Measurements from ENCODE around the gene FAM131C.
"Not testable (repeated sequence)": the region's sequence is repeated elsewhere in the genome, so short reads cannot be mapped to it uniquely, and the experiment has no call there.

The FAM131C gene

DNA sequence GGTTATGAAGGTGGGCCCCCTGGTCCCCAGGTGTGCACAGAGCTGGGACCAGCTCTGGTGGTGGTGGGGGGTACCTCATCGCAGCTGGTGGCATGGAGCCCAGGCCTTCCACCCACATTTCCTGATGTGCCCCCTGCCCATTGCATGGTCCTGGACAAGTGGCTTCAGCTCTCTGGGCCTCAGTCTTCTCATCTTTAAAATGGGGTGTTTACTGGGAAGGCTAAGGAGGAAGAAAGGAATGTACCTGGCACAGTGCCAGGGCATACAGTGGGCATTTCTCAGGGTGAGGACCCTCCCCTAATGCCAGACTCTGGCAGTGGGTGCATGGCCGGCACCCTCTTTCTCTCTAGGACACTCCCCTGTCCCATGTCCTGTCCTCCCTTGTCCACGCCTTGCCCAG, 22.4 kb downstream of the FAM131C start:
- TF ChIP-seq POLR2AphosphoS5 (IDR thresholded peaks at IDR 0.05; ENCODE audit: low read depth, low read length) (no peak), POLR2A (IDR thresholded peaks at IDR 0.05; ENCODE audit: low read depth, low read length) (no peak), TAF1 (IDR thresholded peaks at IDR 0.05; ENCODE audit: borderline replicate concordance, low read depth, low read length) (no peak)
- DNase-seq (ENCODE audit: insufficient read length) (no peak), FAIRE-seq (no peak)

DNA sequence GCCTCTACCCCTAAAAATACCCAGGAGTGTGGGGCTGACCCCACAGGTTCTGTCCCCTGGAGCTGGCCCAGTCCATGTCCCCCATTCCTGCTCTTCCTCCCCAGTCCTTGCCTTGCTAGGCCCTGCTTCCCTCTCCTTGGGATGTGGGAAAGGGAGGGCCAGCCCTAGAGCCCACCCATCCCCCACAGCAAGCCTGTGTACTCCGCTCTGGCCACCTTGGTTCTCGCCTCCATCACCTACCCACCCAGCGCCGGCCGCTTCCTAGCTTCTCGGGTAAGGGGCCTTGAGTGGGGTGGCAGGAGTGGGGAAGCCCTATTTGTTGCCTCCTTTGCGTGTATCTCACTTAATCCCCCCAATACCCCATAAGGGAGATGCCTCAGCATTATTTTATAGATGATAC, 23.1 kb downstream of the FAM131C start:
- DNase-seq (ENCODE audit: insufficient read length) = no peak
- FAIRE-seq = no peak
- TF ChIP-seq TAF1 (IDR thresholded peaks at IDR 0.05; ENCODE audit: borderline replicate concordance, low read depth, low read length) (no peak), POLR2AphosphoS5 (IDR thresholded peaks at IDR 0.05; ENCODE audit: low read depth, low read length) (no peak), POLR2A (IDR thresholded peaks at IDR 0.05; ENCODE audit: low read depth, low read length) (no peak)

GRCh38 chr1:16048573-16049189, 24.8 kb downstream of the FAM131C start:
- no peak for FAIRE-seq
- TF ChIP-seq POLR2A (IDR thresholded peaks at IDR 0.05; ENCODE audit: low read depth, low read length) = no peak
- DNase-seq (ENCODE audit: insufficient read length) = no peak

- TF ChIP-seq POLR2AphosphoS5 (IDR thresholded peaks at IDR 0.05; ENCODE audit: low read depth, low read length) (no peak), POLR2A (IDR thresholded peaks at IDR 0.05; ENCODE audit: low read depth, low read length) (no peak), TAF1 (IDR thresholded peaks at IDR 0.05; ENCODE audit: borderline replicate concordance, low read depth, low read length) (no peak)
These were observed 25.5 kb downstream of the FAM131C start for GRCh38 chr1:16047791-16048475.

DNA sequence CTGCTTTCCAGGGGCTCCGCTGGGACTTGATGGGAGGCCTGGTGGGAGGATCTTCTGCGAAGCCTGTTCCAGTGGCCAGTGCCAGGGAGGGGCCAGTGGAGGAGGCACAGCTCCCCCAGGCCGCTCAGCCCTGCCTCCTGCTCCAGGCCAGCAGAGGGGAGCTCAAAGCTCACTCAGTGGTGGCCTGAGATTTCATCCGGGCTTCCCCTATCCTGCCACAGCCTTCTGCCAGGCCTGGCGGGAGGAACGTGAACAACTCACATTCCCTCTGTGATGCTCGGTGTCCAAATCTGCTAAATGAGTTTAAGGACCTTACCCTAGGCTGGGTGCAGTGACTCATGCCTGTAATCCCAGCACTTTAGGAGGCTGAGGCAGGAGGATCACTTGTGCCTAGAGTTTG, 26.6 kb downstream of the FAM131C start:
- TF ChIP-seq POLR2AphosphoS5 (IDR thresholded peaks at IDR 0.05; ENCODE audit: low read depth, low read length) = no peak
- FAIRE-seq (no peak), DNase-seq (ENCODE audit: insufficient read length) (no peak)

More at GRCh38 chr1:16047791-16048475, 25.5 kb downstream of the FAM131C start:
- DNase-seq (ENCODE audit: insufficient read length) (no peak), FAIRE-seq (no peak)

DNA sequence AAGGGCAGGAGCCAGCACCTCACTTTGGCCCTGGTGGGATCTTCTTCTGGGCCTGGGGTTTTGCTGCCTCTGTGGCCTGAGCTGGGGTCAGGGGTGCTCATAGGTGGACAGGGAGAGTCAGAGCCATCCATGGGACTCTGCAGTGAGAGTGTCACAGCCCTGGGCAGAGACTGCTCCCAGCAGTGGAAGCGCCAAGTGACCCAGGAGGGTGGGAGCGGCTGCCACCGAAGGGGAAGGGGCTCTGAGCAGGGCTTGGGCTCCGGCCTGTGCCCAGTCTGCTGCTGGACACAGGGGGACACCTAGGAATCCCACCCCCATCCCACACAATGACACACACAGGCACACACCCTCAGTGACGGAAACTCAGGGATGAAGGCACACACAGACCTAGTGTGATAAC, 29.5 kb downstream of the FAM131C start:
- DNase-seq (ENCODE audit: insufficient read length) (no peak), FAIRE-seq (no peak)
- no peak for TF ChIP-seq TAF1 (IDR thresholded peaks at IDR 0.05; ENCODE audit: borderline replicate concordance, low read depth, low read length)
- TF ChIP-seq POLR2A (IDR thresholded peaks at IDR 0.05; ENCODE audit: low read depth, low read length) = no peak
- TF ChIP-seq POLR2AphosphoS5 (IDR thresholded peaks at IDR 0.05; ENCODE audit: low read depth, low read length) = no peak

DNA sequence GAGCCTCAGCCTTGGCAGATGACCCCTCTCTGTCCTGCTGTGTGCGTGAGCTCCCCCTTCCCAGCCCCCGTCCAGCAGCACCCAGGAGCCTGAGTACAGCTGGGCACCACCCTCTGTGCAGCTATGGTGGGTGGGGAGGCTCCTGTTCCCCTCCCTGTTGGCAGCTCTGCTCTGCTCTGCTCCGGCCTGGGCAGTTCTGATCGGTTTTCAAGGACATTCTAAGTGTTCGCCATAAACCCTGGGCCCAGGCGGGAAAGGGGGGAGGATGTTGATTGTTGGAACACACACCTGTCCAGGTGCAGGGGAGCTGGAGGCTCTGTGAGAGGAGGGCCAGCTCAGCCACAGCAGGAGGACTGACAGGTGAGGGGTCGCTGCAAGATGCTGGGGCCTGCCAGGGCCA, 29.9 kb downstream of the FAM131C start, which contains the start of gene CLCNKB:
CLCNKB (plus strand) TSS at position 262 of the 400 bp plus-strand sequence. CDS start 711 bp downstream, outside the sequence.
- TF ChIP-seq POLR2A (IDR thresholded peaks at IDR 0.05; ENCODE audit: low read depth, low read length) = no peak
- TF ChIP-seq TAF1 (IDR thresholded peaks at IDR 0.05; ENCODE audit: borderline replicate concordance, low read depth, low read length) = no peak
- TF ChIP-seq POLR2AphosphoS5 (IDR thresholded peaks at IDR 0.05; ENCODE audit: low read depth, low read length) = no peak
- FAIRE-seq (no peak), DNase-seq (ENCODE audit: insufficient read length) (no peak)

DNA sequence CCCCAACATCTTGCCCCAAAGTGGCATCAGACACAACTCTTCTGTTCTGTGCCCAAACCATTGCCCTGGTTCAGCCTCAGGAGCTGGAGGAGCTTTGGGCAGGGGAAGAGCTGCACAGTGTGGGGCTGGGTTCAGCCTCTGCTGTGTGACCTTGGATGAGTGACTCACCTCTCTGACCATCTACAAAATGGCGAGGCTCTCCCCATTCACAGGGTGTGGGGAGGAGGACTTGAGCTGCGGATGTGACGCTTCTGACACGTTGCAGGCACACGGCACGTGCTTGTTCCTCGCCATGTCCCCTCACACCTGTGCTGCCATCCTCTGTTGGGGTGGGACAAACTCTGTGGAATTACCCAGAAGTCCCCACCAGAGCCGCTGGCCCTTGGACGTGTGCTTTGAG, 30.8 kb downstream of the FAM131C start:
- not testable (repeated sequence) for FAIRE-seq

GRCh38 chr1:16042096-16042495, 31.4 kb downstream of the FAM131C start:
- TF ChIP-seq POLR2A (IDR thresholded peaks at IDR 0.05; ENCODE audit: low read depth, low read length) (no peak), TAF1 (IDR thresholded peaks at IDR 0.05; ENCODE audit: borderline replicate concordance, low read depth, low read length) (no peak), POLR2AphosphoS5 (IDR thresholded peaks at IDR 0.05; ENCODE audit: low read depth, low read length) (no peak)
- no peak for FAIRE-seq
- no peak for DNase-seq (ENCODE audit: insufficient read length)

More for the DNA sequence above, 30.8 kb downstream of the FAM131C start:
- DNase-seq (ENCODE audit: insufficient read length) = not testable (repeated sequence)

GRCh38 chr1:16041200-16041599, 32.3 kb downstream of the FAM131C start:
- FAIRE-seq = no peak
- DNase-seq (ENCODE audit: insufficient read length) = no peak
- no peak for TF ChIP-seq TAF1 (IDR thresholded peaks at IDR 0.05; ENCODE audit: borderline replicate concordance, low read depth, low read length)
- TF ChIP-seq POLR2AphosphoS5 (IDR thresholded peaks at IDR 0.05; ENCODE audit: low read depth, low read length) = no peak
- no peak for TF ChIP-seq POLR2A (IDR thresholded peaks at IDR 0.05; ENCODE audit: low read depth, low read length)

DNA sequence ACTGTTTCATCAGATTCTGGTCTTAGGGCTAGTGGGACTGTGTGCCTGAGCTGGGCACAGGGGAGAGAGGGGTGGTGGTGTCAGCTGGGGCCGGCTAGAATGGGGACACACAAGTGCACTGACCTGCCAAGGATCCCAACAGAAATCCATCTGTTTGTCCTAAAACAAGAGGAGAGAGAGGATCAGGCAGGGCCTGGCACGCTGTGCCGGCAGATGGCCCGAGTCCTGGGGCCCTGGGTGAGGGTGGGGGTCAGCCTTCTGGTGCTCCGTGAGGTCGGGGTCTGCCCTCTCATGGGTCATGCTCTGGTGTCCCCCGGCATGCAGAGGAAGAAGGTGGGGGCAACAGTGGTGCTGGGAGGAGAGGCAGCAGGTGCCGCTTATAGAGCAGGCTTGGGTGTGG, 33.6 kb downstream of the FAM131C start:
- not testable (repeated sequence) for FAIRE-seq; DNase-seq (ENCODE audit: insufficient read length)

DNA sequence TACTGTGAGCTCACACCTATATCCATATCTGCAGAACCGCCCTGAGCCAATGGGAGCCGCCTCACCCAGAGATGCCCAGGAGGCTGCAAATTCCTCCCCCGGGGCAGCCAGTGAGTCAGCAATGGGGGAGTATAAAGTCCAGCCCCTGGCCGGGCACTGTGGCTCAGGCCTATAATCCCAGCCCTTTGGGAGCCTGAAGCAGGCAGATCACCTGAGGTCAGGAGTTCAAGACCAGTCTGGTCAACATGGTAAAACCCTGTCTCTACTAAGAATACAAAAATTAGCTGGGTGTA, 34.9 kb downstream of the FAM131C start:
- FAIRE-seq (no peak), DNase-seq (ENCODE audit: insufficient read length) (no peak)
- TF ChIP-seq POLR2AphosphoS5 (IDR thresholded peaks at IDR 0.05; ENCODE audit: low read depth, low read length) (no peak), TAF1 (IDR thresholded peaks at IDR 0.05; ENCODE audit: borderline replicate concordance, low read depth, low read length) (no peak), POLR2A (IDR thresholded peaks at IDR 0.05; ENCODE audit: low read depth, low read length) (no peak)

DNA sequence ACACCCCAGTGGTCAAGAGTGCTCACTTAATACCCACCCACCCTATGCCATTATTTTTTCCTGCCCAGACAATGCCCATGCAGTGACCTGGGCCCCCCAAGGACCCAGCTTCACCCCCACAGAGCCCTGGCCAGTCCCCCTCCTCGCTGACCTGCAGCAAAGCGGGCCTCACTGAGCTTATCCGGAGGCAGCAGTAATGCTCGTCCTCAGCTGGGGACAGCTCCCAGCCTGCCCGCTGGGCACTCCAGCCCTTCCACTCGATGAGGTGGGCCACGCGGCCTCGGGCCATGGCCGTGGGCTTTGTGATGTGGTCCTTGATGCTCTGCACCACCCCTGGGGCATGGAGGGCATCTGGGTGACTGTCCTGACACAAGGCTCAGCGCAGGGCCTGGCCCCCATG, 37.0 kb downstream of the FAM131C start:
- FAIRE-seq; DNase-seq (ENCODE audit: insufficient read length): not testable (repeated sequence)

GRCh38 chr1:16033103-16033632, 40.3 kb downstream of the FAM131C start:
- not testable (repeated sequence) for DNase-seq (ENCODE audit: insufficient read length)
- peak; percentile 77 for FAIRE-seq
